Kasumi-1 (cell line): ENCODE results near the gene ENOPH1.
"Not testable (repeated sequence)": the region's sequence is repeated elsewhere in the genome, so short reads cannot be mapped to it uniquely, and the experiment has no call there.

Experiments used
- DNase-seq, 2 experiments: peaks; one replicate each; lab custom pipeline; 2025; lab: John Stamatoyannopoulos, UW

Gene ENOPH1

DNA sequence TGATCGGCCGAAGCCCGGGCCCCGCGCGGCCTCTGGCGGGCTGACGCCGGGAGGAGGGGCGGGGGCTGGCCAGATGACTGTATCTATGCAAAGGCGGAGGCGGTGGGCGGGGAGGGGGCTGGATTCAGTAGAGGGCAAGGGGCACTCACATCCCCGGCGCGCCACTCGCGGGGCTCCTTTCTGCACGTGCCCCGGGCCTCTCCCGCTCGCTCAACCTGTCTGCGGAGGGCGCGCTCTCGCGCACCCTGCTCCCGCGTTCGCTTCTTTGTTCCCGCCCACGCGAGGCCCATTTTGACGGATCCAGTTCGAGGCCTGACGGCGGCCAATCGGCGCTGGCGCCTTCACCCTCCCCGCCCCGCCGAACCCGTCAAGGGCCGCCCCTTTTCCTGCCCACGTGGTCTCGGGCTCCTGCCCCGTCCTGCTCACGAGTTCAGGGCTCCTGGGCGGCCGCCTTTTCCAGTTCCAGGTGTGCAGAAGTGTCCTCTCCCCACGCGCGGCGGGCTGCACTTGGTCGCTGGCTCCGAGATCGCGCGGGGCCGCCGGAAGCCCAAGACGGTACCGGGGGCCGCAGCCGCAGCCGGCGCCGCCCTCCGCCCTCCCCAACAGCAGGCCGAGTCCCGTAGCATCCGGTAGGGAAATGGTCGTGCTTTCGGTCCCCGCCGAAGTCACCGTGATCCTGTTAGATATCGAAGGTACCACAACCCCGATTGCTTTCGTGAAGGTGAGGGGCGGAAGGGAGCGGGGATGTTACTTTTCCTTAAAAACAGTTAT, at the start of gene ENOPH1, which contains the start of gene HNRNPDL:
ENOPH1 (plus strand) TSS at position 398 of the 771 bp plus-strand sequence; CDS start at position 638, 240 bp downstream.
HNRNPDL (minus strand) TSS at position 270 of the 771 bp plus-strand sequence. CDS start 772 bp downstream, outside the sequence.
- DNase-seq, result peak; percentile 93 to 95

DNA sequence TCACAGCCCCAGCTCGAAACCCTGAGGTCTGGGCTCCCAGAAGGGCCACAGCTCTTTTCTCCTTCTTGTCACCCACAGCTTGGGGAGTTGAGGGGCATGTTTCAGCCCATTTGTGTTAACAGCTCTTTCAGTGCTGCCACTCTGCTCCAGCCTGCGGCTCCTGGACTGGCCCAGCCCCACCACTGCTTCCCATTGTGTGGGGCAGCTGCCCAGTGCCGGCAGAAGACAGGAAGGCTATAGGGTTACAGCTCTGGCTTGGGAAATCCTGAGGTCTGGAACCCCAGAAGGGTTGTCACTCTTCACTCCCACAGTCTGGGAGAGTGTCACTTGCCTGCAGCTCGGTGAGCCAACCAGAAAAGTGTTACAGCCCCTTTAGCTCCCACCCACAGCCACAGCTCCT, 49.6 kb upstream of the ENOPH1 start:
- no peak for DNase-seq

GRCh38 chr4:82381235-82381634, 49.2 kb upstream of the ENOPH1 start:
- no peak for DNase-seq

DNA sequence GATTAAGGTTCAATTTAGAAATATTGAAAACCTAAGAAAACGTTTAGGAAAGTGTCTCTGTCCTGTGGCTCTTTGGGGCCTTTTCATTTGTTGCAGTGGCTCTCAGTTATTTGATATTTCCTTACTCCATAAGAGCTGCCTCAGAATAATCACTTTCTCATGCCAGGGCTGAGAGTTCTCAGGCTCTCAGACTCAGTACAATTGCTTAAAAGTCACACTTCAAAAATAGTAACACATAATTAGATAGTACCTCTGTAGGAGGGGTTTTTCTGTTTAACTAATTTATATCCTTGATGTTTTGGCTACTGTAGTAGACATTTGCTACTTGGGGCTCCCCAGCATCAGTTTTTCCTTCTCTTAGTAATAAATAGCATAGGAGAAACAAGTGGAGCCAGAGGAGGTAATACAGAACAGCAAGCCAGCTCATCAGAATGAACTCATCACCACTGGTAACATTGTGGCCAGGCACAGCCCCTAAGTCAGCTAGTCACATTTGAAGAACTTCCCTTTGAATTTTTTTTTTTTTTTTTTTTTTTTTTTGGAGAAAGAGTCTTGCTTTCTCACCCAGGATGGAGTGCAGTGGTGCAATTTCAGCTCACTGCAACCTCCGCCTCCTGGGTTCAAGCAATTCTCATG, 48.6 kb upstream of the ENOPH1 start:
- DNase-seq, result no peak

GRCh38 chr4:82382751-82383150, 47.6 kb upstream of the ENOPH1 start:
- DNase-seq, result no peak

DNA sequence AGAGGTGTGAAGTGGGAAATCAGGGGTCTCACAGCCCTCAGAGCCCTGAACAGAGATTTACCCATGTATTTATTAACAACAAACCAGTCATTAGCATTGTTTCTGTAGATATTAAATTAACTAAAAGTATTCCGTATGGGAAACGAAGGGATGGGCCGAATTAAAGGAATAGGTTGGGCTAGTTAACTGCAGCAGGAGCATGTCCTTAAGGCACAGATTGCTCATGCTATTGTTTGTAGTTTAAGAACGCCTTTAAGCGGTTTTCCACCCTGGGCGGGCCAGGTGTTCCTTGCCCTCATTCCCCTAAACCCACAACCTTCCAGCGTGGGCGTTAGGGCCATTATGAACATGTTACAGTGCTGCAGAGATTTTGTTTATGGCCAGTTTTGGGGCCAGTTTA, 44.1 kb upstream of the ENOPH1 start:
- DNase-seq, result not testable (repeated sequence)

- peak in 1 of 2 experiments; percentile 13 for DNase-seq
Observed at GRCh38 chr4:82388405-82388804, 42.0 kb upstream of the ENOPH1 start.

DNA sequence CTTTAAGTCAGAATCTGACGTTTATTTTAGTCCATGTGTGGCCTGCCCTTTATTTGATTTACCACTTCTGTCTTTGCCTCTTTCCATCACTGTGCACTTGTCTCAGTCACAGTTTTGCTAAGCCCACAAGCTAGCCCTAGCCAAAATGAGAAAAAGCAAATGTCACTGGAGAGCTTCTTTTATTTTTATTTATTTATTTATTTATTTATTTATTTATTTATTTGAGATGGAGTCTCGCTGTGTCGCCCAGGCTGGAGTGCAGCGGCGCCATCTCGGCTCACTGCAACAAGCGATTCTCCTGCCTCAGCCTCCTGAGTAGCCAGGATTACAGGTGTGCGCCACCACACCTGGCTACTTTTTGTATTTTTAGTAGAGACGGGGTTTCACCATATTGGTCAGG, 40.3 kb upstream of the ENOPH1 start:
- DNase-seq, result not testable (repeated sequence)

DNA sequence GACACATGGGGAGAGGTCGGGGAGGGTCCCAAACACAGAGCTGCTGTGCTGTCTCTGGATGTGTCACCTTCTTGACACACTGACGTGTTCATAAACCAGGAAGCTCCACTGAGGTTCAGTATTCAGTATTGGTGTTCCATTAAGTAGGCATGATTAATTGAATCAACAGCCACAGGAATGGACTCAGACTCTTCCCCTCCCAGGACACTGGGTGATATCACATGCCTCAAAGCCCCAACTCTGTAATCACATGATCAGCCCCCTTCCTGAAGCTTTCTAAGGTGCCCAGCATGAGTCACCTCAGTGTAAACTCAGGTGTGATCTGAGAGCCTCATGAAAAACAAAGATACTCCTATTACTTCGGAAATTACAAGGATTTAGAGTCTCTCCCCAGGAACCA, 35.5 kb upstream of the ENOPH1 start:
- no peak for DNase-seq

DNA sequence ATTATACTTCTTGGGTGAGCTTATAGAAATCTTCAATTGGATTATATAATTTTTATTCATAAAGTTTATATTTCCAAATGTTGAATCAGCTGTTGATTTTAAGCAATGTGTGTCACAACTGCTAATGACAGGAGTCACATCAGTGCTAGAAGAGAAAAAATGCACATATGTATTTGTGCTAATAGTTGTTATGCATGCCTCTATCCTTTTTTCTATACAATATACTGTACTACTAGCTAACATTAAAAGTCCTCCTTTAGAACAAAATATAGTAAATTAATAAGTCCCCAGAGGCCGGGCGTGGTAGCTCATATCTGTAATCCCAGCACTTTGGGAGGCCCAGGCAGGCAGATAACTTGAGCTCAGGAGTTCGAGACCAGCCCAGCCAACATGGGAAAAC, 32.9 kb upstream of the ENOPH1 start:
- no peak for DNase-seq

DNA sequence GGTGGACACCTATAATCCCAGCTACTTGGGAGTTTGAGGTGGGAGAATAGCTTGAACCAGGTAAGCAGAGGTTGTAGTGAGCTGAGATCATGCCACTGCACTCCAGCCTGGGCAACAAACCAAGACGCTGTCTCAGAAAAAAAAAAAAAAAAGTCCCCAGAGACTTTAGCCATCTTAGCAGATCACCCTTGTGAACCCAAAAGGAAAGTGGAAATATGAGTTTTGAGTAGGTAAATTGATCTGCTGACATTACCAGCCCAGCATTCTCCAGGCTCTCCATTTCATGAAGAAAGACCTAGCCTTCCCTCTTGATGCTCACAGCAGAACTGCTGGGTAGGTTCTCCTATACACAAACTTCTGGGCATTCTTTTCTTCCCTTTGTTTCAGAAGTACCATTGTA, 32.1 kb upstream of the ENOPH1 start:
- no peak for DNase-seq

- DNase-seq, result no peak
Observed at GRCh38 chr4:82401600-82401999, 28.8 kb upstream of the ENOPH1 start.

GRCh38 chr4:82402196-82402775, 28.1 kb upstream of the ENOPH1 start:
- DNase-seq, result no peak

DNA sequence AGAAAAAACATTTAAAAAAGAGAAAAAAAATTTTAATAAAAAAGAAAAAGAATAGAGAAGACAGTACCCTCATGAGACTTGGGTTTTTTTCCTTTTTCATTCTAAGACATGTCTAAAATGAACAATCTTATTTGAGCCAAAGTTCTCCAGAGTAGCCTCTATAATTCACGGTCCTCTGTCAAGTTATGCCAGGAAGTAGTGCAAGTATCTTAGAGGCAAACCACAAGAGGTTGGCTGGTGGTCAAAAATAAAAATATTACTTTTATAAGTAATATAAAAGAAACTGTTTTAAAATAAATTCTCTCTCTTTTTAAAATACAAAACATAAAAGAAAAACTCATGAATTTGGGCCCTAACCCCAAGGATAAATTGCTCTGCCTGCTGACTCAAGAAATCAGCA, 26.7 kb upstream of the ENOPH1 start:
- DNase-seq, result no peak

DNA sequence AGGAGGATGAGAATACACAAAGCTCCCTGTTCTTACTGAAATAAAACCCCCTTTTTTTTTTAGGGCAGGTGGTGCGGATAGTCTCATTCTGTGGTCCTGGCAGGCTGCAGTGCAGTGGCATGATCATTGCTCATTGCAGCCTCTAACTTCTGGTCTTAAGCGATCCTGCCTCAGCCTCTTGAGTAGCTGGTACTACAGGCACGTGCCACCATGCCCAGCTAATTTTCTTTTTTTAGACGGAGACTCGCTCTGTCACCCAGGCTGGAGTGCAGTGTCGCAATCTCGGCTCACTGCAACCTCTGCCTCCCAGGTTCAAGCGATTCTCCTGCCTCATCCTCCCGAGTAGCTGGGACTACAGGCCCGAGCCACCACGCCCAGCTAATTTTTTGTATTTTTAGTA, 15.3 kb upstream of the ENOPH1 start:
- not testable (repeated sequence) for DNase-seq

GRCh38 chr4:82415922-82416365, 14.4 kb upstream of the ENOPH1 start:
- no peak for DNase-seq

DNA sequence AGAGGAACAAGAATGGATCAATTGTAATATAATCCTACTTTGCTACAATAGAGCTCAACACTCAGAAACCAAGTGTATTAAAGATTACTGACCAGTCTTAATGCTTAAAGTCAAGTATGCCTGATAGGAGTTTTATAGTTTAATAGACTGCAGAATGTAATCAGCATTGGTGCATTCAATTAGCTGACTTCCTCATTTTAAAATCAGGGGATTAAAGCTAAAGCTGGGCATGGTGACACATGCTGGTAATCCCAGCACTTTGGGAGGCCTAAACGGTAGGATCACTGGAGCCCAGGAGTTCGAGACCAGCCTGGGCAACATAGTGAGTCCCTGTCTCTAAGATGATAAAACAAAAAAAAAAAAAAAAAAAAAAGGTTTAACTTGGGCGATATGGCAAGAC, 10.9 kb upstream of the ENOPH1 start:
- peak in 1 of 2 experiments; percentile 52 for DNase-seq

DNA sequence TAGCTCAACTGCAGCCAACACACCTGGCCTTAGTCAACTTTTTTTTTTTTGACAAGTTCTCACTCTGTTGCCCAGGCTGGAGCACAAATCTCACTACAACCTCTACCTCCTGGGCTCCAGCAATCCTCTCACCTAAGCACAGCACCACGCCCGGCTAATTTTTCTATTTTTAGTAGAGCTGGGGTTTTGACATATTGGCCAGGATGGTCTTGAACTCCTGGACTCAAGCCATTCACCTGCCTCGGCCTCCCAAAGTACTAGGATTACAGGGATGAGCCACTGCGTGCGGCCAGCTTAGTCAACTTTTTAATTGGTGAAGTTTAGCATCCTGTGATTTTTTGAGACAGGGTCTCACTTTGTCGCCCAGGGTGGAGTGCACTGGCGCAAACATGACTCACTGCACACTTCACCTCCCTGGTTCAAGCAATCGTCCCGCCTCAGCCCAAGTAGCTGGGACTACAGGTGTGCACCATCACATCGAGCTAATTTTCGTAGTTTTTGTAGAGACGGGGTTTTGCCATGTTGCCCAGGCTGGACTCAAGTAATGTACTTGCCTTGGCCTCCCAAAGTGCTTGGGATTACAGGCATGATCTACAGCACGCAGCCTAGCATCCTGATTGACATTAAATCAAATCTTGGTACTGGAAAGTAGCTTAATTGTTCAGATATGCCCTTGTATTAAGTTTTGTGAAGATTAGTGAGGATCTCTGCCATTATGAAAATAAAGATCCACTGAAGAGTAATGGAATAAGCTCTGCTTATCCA, 8.4 kb upstream of the ENOPH1 start:
- no peak for DNase-seq

DNA sequence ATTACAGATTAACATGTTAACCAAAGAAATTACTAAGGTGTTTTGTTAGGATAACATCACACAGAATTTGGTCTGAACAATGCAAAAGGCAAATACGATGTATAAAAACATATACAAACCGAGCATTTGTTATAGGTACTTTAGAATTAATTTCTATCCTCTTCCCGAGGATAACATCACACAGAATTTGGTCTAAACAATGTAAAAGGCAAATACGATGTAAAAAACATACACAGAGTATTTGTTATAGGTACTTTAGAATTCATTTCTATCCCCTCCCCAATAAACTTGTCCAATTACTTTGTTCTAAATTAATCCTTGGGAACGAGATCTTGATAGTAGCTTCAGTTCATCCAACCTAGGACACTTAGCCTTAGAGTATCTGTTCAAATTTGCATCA, 7.8 kb upstream of the ENOPH1 start:
- no peak for DNase-seq

GRCh38 chr4:82423245-82424054, 6.9 kb upstream of the ENOPH1 start:
- DNase-seq, result no peak

- no peak for DNase-seq
Observed at GRCh38 chr4:82425478-82425877, 4.9 kb upstream of the ENOPH1 start.
